SW 1271 (cell line): ENCODE measurements around the gene PKM.
"Not testable (repeated sequence)": the region's sequence is repeated elsewhere in the genome, so short reads cannot be mapped to it uniquely, and the experiment has no call there.

ENCODE experiments used
- DNase-seq, 2 experiments: peaks; one replicate each; lab custom pipeline; 2025; lab: John Stamatoyannopoulos, UW

The PKM gene

DNA sequence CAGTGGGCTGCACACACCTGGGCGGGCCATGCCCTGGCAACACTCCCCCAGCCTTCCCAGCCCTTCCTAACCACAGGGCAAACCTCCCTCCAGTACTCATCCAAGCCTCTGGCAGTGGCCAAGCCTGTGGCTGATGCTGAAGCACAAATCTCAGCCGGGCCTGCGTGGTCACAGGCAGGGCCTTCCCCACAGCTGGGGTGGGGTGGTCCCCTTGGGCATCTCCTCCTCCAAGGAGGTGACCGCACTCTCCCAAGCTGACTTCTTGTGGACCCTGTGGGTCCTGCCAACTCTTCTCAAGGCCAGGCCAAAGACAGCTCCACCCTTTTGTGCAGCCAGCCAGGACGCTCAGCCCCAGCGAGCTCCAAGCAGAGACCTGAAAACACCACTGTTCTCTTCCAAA is 54.8 kb downstream of the PKM start:
- DNase-seq: no peak

DNA sequence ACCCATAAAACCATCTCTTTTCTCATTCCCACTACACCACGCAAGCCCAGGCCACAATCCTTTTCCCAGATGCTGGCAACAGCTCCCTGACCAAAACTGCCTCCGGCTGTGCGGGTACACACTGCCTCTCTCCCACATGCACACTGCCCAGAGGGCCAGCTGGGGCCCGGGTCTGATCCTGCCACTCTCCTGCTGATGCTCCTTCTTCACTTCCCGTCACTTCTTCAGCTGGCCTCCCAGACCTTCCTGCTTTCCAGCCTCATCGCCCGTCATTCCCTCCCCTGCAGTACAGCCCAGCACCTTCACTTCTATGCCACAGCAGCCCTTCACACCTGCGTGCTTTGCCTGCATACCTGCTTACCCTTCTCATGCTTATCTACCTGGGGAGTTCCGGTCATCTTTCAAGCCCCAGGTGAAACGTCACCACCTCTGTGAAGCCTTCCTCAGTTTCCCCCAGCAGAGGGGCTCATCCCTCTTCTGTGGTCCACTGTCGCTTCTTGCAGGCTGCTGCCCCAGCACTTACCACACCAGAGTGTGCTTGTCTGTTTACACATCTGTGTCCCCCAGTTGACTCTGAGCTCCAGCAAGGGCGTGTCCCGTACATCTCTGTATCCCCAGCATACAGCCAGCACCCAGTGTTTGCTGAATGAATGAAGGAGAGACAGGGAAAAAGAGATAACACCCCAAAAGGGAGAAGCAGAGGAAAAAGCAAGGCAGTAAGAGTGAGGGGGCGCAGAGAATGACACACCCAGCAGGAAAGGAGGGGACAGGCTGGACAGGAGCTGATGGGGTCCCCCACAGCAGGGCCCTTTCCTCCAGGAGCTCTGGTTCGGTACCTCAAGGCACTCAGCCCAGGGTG is 55.6 kb downstream of the PKM start:
- DNase-seq: no peak

DNA sequence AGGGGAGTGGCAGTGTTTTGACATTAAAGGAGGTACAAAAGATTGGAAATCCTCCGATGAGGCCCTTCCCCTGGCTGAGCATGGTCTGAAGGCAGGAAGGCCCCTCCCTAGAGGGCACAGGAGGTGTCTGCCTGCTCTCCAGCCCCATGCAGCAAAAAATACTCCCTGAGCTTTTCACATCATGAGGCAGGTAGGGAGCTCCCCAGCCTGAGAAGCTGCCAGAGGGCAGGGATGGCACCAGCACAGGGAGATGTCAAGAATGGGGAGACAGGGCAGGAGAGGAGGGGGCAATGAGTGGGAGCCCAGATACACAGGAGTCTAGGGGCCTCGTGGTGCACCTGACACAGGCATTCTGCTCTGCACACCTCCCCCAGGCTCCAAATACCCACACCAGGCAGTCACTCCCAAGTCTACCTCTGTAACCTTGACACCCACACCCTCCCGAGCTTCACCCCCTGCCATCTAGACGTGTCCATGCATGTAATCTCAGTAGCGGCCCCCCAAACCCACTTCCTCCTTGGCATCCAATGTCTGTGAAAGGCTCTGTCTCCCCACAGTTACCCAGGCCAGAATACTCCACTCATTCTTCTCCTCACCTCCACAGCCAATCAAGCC is 56.3 kb downstream of the PKM start:
- no peak for DNase-seq

DNA sequence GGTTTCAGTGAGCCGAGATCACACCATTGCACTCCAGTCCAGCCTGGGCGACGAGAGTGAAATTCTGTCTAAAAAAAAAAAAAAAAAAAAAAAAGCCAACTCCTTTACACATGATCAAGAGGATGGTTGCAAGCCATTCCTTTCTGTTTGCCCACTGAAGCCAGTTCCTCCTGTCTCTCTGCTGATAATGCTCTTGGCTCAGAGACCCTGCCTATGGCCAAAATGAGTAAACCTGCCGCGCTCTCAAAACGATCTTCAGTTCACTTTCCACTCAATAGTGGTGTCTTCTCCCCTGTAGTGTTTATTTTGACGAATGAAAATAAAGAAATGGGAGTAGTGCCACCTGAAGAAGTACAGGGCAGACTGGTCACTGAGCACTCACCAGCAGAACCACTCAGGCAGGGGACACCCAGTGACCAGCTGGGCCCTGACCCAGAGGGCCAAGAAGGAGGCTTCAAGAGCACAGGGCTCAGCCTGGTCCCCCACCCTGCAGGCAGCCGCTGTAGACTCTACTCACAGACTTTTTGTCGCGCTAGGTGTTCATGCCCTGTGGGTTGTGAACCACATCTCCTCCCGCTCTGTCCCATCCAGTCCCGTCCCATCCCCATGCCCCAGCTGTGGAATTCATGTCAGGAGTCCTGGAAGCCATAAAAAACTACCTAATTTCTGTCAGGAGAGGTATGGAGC is 57.0 kb downstream of the PKM start:
- DNase-seq: no peak

DNA sequence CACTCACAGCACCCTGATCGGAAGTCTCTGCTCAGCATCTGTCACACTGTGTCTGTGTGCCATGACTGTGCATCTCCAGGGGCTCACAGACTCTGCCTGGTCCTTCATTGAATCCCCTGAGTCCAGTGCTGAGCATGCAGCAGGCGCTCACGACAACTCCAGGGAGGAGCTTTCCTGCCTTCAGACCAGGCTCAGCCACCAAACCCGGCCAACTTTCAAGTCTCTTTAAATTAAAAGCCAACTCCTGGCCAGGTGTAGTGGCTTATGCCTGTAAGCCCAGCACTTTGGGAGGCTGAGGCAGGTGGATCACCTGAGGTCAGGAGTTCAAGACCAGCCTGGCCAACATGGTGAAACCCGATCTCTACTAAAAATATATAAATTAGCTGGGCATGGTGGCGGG is 57.6 kb downstream of the PKM start:
- DNase-seq: no peak

DNA sequence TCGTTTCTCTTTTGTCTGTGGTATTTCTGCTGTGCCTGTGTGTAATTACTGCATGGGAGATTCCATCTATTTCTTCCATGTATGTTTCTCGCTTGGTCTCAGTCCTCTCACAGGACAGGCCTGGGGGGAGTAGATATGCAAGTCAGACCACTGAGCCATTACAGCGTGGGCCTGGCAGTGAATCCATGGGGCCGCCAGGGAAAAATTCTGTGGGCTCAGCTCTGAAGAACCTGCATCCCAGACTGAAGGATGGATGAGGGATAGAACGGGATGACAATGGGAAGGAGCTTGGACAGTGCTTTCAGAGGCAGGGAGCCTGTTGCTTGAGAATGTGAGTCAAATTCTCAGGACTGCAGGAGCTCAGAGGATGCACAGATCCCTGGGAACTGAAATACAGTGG is 58.2 kb downstream of the PKM start:
- no peak for DNase-seq

DNA sequence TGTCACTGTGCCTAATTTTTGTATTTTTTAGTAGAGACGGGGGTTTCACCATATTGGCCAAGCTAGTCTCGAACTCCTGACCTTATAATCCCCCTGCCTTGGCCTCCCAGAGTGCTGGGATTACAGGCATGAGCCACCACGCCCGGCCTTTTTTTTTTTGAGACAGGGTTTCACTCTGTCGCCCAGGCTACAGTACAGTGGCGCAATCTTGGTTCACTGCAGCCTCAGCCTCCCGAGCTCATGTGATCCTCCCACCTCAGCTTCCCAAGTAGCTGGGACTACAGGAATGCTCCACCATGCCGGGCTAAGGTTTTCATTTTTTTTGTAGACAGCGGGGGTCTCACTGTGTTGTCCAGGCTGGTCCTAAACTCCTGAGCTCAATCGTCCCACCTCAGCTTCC is 59.0 kb downstream of the PKM start:
- not testable (repeated sequence) for DNase-seq

DNA sequence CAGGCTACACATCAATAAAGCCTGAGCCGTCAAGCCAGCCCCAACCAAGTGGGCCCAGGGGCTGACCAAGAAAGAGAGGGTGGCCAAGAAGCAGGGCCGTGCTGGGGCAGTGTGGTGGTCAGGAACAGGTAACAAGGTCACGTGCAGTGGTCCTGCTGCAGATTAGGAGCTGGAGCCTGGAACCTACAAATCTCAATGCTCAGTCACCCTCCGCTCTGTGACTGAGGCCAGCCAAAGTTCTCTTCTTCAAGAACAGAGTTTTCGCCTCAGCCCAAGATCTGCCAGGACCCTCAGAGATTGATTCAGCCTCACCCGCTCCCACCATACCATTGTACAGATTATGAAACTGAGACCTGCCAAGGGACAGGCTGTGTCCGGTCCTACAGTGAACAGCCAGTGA is 60.3 kb downstream of the PKM start:
- no peak for DNase-seq

DNA sequence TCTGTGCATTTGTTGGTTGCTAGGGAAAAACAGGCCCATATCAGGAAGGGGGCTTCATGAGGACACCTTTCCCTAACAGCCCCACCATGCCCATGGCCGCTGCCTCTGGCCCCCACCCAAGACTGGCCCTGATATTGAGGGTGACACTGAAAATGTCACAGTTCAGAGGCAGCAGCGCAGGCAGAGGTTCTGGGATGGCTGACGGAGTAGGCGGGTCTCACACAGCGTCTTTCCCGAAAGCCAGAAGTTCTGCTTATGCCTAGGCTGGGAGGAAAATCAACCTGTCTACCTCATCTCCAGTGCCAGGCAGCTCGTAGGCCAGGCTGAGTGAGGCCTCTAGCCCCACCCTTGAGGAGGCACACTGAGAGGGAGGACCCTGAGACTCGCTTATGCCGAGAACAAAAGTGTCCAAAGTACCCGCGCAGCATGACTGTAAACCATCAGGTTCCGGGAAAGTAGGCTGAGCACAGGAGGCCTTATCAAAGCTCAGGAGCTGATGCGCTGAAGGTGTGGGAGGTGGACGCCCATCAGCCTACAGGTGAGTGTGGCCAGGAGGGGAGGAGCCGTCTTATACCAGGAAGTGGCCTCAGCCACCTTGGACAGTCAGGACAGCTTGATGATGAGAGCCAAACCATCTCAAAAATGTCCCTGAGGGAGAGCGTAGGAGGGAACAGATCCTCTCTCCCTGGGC is 60.9 kb downstream of the PKM start:
- DNase-seq: no peak

DNA sequence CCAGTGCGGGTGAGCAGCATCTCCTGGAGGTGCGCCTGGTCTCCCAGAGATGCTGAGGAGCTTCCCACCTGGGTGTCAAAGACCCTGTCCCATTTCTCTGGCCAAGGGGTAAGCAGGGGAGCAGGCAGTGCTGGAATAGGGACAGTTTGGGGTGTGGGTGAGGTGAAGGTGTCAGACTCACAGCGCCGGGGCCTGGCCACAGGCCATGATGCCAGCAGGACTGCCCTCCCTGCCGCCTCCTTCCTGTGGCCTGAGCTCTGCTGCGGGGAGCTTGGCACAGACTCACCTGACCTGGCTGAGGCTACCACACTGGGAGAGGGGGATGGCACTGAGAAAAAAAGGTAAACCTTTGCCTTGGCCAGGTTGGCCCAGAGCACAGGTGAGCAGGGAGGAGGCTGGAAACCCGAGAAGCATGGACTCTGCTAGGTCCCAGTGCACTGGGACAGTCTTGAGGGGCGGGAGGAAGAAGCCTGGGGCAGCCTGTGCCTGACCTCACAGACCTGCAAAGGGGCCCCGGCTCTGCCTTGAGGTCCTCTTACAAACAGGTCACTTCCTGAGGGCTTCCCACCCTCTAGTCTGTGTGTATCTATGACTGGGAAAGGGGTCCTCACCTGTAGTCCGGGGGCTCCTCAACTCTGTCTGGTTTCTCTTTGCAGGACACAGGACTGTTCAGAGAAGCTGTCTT is 61.6 kb downstream of the PKM start:
- DNase-seq: no peak

DNA sequence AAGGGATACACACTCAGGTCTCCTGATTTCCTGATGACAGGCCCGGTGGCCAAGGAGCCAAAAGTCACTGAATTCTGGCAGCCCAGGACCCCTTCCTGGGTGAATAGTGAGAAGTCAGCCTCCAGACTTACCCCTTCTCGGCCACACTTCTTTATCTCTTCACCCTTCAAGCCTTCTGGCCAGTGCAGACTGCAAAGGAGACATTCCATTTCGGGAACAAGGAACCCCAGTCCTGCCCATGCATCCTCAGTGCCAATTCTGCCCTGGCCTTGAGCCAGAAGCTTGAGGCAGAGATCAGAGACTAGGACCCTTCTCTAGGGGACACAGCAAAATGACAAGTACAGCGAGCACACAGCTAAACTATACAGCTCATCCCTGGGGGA is 62.2 kb downstream of the PKM start:
- DNase-seq: no peak

DNA sequence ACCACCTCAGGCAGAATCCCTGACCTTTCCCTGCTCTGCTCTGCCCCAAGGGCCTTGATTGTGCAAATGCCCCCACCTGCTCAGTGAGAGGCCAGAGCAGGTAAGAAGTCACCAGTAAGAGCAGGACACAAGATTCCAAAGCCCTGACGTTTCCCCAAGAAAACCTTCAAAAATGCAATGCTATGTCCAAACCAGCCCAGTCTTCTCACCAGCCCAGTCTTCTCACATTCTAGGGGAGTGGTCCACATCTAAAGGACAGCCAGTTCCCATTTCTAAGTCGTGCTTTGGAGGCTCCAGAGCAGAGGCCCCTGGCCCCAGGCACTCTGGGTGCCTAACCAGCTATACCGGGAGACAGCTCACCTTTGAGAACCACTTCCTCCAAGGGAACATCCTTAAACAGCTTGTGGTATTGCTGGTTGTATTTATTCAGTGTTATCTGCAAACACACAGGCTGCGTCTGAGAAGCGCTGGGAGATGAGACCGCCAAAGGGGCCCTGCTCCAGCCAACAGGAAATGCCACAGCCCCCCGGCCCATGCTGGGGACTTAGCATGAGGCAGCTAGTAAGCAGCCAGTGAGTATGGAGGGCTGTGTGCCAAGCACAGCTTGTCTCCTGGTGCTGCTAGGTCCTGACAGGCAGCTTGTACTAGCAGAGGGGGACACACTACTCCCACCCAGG is 62.7 kb downstream of the PKM start:
- DNase-seq: no peak

DNA sequence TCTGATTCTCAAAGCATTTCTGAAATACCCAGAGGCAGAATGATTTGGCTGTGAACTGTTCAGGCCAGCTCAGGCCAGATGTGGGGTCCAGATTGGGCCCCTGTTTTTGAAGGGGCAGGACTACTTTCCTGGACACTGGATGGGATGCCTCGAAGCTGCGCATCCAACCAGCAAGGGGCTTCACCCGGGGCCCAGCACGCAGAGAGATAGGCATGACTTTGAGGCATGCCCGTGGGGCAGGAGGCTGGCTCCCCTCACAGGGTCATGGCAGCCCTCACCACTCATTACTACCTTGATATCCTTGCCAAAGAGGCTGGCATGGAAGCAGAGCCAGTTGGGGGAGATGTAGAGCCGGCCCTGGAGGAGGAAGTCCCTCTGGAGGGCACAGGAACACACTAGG is 63.5 kb downstream of the PKM start:
- DNase-seq: no peak

DNA sequence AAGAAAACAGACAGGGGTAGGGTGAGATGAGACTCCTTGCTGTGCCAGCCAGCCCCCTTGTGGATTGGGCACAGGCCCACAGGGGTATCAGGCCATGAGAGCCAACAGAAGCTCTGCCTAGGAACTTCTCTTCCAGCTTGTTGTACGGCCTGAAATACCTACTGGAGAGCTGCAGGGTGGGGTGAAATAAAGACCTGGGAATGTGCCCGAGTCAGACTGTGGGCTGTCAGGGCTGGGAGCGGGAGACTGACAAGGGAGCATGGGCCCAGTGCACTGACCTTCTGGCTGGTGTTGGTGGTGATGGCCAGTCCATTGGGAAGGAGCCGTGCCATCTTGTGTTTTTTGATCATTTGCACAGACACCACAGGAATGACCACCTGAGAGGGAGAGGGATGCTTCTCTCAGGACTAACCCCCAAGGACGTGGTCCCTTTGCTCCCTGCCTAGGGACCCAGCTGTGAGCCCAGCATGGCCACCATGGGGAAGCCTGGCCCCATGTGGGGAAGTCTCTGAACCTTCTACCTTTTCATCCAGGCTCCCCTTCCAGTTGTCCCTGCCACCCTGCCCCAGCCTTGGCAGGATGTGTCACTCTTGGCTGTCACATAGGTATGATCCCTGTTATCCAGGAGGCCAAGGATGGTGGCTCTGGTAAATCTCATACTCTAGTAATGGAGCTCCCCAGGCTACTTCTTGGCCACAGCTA is 64.1 kb downstream of the PKM start:
- DNase-seq: no peak

DNA sequence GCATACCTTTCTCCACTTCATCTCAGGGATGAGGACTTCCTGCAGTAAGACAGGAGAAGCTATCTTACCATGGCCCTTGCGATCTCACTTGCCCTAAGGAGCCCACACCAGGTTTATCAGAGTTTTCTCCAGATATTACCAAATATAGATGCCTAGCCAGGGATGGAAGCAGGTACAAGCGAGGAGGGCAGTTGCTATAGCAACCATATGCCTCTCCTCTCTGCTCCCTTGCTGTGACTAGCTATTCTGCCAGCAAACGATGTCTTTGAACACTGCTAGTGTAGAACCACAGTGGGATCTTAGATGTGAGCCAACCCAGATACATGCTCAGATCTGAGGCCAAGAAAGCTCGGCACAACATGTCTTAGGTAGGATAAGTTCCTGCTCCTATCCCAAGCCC is 67.3 kb downstream of the PKM start:
- no peak for DNase-seq

DNA sequence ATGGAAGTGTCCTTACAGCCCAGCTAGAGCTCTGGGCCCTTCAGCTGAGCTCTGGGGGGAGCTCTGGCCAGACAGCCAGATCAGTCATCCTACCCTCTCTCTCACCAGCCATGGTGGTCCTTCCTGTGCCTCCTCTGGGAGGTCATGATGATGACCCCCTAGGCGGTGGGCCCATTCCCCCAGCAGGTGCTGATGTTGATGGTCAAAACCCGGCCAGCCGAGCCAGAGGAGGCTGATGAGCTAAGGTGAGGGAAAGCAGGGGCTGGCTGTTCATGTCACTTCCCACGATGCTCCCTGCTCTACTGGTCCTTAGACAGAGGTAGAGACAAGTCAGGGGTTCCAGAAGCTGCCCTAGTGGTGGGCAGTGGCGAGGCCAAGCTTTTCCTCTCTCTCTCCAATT is 68.4 kb downstream of the PKM start:
- DNase-seq: no peak

DNA sequence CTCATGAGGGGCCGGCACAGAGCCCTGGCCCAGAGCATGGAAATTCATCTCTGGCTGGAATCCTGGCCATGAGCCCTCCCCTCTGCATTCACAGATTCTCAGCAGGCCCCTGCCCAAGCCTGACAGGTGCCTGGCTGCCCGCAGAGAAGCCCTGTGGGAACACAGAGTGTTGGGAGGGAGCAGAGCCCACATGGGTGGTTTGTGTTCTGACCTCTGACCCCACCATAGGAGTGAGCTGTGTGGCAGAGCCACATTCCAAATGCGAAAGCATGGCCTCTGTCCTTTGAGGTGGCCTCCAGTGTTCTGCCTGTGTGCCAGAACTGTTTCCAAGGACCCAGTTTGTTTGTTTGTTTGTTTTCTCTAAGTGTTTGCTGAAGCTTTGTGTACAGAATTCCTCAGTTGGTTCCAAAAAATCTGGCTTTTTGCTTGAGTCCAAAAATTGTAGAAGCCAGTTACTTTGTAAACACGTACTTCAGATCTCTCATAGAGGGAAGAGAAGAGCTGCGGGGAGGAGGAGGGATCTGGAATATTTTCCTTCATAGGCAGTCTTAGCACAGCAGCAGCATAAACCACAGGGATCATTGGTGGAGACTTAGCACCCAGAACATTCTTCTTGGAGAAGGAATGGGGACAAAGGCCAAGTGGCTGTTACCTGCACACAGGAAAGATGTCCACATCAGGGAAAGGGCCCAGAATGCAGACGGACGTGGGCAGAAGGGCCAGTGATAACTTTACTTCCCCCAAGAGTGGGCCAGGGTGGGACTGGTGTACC is 69.4 kb downstream of the PKM start:
- DNase-seq: no peak

DNA sequence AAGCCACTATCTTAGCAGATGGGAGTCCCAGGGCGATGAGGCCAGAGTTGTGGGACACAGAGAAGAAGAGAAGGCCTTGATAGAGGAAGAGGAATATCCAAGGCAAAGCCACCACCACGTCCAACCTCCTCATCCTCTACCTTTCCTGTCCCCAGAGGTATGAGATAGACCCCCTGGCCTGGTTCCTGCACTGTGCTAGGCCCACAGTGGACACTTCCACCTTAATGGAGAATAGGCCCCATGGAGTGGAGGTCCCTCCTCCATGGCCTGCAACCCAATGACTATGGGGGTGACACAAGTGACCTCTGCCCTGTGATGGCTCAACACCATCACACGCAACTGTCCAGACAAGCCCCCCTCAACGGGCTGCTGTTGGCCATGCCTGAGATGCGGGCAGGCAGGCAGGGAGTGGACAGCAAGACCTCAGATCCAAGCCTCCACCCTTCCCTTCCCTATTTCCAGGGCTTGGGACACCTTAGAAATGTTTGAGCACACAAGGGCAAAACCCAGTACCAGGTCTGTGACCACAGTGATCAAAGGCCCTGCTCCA is 70.2 kb downstream of the PKM start:
- no peak for DNase-seq

DNA sequence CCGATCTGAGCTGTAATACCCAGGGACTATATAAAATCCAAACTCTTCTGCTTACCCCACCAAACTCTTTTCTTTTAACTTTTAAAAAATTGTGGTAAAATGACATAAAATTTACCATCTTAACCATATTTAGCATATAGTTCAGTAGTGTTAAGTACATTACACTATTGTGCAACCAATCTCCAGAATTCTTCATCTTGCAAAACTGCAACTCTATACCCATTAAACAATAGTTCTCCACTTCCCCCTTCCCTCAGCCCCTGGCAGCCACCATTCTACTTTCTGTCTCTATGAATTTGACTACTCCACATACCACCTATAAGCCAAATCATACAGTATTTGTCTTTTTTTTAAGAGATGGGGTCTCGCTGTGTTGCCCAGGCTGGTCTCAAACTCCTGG is 74.1 kb downstream of the PKM start:
- DNase-seq: no peak
